Cerebellar nuclear complex (tissue), 1 donor: Measurements from ENCODE around the gene SLC13A4.
"Not testable (repeated sequence)": the region's sequence is repeated elsewhere in the genome, so short reads cannot be mapped to it uniquely, and the experiment has no call there.

Source experiments
- DNase-seq, 2 experiments: peaks; one replicate each; lab custom pipeline; 2025; lab: John Stamatoyannopoulos, UW

The SLC13A4 gene, protein sequence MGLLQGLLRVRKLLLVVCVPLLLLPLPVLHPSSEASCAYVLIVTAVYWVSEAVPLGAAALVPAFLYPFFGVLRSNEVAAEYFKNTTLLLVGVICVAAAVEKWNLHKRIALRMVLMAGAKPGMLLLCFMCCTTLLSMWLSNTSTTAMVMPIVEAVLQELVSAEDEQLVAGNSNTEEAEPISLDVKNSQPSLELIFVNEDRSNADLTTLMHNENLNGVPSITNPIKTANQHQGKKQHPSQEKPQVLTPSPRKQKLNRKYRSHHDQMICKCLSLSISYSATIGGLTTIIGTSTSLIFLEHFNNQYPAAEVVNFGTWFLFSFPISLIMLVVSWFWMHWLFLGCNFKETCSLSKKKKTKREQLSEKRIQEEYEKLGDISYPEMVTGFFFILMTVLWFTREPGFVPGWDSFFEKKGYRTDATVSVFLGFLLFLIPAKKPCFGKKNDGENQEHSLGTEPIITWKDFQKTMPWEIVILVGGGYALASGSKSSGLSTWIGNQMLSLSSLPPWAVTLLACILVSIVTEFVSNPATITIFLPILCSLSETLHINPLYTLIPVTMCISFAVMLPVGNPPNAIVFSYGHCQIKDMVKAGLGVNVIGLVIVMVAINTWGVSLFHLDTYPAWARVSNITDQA

DNA sequence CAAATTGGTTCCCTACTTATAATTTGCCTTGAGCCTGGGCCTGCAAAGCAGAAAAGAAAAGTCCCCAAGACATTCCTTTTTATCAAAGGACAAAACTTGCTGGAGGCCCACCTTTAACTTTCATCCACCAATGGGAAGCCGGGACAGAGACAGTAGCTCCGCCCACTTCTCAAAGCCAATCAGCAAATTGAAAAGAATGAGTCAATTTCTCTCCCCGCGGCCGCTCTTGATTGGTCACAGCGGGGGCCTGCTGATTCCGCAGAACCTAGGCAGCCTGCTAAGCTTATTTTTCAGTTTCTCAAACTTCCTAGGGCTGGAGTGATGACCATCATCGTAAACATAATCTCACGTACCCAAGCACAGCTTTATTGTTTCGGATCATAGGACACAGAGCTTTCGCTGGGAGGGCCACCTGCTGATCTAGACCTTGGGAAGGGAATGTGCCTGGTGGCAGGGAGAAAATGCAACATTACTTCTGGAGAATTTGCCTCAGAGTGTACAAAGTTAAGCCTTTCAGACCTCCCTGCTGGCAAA is at the start of gene SLC13A4:
TSS of gene SLC13A4 (minus strand) at position 51 of the 534 bp plus-strand sequence. CDS start 690 bp downstream, outside the sequence.
- no peak for DNase-seq

DNA sequence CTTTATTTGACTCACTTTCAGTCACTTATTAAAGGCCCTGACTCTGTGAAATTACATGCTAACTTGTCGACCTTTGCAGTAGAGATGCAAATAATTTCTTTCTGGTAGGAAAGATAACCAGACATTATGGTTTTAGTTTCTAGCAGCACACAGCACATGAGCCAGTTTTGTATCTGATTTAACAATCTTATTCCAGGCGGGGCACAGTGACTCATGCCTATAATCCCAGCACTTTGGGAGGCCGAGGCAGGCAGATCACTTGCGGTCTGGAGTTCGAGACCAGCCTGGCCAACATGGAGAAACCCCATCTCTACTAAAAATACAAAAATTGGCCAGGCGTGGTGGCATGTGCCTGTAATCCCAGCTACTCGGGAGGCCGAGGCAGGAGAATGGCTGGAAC is 47.9 kb upstream of the SLC13A4 start:
- DNase-seq = not testable (repeated sequence)

DNA sequence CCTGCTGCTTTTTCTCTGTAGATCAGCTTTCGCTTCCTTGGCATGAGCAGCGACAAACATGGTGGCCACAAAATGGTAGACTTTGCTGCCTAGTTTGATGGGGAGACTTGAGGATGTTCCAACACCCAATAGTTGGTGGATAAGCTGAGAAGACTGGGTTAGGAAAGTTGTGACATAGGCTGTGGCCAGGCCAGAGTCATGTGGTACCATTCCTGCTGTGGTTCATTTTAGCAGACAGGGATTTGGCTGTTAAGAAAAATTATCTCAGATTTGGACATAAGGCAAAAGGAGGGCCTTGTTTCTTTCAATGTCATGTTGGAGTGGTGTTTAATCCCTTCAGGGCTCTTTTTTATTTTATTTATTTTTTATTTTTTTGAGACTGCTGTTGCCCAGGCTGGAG is 47.2 kb upstream of the SLC13A4 start:
- DNase-seq = no peak

DNA sequence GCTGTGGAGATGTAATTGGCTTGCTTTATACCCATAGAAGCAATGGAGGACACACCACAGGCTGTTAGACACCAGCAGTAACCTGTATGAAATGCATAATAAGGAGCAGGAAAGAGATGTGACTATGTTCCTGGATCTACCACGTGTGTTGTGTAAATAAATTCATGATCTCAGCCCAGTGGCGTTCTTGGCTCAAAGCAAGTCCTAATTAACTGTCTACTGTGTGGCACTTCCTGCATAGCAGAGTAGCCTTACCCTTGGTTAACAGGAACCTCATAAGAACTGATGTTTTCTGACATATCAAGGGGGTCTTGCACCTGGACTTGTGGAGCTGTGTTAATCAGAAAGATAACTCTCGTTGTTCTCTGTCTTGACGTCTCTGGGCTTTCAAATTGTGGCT is 46.3 kb upstream of the SLC13A4 start:
- no peak for DNase-seq

DNA sequence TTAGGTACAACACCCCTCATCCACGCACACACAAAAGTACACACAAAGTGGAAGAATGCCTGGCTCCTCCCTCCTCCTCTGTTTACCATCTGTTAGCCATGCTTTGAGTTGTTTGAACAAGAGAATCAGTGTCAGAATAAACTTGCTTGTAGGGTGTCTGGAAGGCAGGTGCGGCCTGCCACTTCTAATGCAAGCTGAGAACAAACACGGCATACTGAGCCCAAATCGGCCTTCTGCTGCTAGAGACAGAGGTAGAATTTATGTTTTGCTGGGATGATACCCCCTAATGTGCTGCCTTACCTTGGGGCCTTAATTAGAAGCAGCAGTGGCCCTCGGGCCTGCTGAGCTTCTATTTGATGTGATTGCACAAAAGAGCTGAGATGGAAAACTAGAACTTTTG is 45.5 kb upstream of the SLC13A4 start:
- DNase-seq = no peak

DNA sequence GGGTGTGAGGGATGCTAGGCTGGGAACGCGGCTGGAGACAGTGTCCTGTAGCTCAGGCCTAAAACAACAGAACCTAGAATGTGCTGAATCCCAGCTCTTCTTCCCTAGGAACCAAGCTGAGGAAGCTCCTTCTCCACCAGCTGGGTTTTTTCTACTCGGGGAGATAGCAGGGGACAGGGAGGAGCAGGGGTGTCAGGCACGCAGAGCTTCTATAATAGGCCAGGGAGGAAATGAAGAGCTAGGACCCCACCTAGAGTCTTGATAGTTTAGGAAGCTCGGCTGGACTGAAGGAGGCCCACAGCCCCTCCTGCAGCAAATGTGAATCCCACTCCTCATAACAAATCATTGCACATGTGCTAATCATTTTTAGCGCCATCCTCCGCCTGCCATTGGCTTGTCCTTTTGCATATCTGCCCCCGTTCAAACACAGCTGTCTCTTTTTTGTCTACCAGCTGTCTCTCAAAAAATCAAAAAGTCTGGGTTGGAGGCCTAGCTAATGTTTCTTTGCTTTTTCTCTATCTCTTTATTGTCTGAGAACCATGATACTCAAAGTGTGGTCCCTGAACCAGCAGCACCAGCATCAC is 44.7 kb upstream of the SLC13A4 start:
- no peak for DNase-seq

DNA sequence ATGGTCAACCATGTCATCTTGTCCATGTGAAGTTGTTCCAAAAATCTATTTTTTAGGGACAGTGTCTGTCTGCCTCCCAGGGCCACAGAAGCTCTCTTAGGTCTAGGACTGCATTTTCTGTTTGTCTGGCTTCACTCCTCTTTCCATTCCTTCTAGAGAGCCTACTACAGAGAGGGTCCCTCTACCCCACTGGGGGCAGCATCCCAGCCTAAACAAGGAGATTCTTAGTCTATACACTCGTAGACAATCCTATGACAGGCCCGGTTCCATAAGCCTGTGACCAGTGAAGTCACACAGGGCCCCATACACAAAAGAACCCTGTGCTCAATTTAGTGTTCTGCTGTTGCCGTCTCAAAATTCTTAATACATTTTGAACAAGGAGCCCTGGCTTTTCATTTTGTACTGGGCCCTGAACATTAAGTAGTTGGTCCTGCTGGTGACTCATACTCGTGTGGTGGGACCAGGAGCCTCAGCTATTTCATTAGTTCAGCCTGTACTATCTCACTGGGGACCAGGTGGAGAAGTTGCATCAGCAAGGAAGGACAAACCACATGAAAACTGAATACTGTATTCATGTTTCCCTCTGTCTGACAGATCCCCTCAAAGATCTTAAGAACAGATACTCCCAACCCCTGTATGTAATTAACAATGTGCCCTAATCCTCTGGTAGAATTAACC is 44.1 kb upstream of the SLC13A4 start:
- DNase-seq = no peak

DNA sequence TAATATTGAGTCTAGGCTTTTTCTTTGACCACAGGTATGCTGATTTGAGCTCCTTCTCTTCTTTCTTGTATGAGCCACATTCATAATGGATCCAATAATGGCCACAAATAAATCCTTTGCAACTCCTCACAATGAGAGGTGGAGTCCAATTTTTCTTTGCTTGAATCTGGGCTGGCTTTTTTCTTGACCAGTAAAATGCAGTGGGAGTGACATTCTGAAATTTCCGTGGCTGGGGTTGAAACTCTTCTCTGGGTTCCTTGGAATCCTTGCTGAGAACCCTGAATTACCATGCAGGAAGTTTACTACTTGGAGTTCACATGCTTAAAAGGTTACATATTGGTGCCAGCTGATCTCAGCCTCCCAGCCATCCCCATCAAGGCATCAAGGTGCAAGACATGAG is 43.1 kb upstream of the SLC13A4 start:
- DNase-seq = no peak

DNA sequence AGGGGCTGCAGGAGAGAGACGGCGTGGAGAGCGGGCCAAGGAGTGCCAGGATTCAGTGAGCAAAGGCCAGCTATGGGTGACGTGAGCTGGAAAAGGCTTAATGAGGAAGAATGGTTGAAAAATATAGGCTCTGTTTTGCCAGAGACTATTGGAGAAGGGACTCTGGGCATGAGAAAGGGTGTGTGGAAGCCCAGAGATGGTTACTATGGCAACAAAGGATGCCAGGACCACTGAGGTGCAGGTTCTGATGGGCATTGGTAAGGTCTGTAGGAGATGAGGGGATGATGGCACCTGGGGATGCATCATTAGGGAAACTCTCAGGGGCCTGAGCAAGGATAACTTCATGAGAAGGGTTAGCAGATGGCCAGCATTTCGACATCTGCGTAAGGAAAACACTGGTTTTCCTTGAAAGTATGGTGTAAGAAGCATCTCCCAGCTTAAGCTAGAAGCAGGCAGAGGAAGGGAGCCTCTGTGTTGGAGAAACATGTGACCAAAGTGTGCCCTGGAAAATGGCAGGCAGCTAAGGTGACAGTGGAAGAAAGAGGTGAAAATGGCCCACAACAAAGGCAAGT is 42.2 kb upstream of the SLC13A4 start:
- no peak for DNase-seq

DNA sequence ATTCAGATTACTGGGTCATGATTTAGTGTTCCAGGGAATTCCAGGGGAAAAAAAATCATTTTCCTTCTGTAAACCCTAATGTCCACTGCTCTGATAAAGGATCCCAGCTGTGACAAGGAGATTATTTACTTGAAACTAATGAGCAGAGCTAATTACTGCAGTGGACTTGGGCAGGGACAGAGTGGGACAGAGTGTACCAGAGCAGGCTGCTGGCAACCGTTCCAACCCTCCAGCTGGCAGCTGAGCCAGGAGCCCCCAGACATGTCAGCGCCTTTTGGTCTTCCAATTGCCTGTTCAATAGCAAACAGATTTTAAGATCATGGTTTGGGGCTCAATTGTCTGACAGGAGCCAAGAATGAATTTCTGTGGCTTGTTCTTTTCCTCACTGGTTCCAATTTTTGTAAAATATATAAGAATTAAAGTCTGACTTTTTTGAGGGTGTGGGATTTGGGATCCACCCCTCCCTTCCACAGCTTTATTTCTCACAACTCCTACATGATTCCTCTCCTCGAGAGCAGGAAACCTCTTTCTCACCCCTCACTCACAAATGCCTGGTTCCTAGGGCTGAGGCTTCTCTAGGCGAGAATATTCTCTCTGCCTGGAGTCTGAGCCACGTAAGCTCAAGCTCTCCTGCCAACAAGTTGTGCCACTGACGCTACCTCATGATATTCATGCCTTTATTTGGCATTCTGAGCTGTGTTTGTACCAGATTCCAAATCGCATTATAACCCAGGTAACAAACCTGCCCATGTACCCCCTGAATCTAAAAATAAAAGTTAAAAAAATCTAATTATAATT is 41.2 kb upstream of the SLC13A4 start:
- DNase-seq = no peak

DNA sequence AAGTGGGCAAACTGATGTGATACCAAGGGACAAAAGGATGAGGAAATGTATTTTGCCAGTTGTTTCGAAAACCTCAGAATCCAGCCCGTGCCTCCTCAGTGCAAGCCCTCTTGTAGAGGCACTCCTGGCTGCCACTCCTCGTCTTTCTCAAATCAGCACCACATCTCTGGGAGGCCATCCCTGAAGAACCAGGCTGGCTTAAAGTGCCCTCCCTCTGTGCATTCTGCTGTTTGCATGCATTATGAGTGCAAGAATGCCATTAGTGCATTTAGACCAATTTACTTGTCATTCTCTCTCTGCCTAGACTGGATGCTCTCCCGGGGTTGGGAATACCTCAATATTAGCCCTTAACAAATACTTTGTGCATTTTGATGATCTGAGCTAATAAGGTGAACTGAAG is 40.5 kb upstream of the SLC13A4 start:
- no peak for DNase-seq

DNA sequence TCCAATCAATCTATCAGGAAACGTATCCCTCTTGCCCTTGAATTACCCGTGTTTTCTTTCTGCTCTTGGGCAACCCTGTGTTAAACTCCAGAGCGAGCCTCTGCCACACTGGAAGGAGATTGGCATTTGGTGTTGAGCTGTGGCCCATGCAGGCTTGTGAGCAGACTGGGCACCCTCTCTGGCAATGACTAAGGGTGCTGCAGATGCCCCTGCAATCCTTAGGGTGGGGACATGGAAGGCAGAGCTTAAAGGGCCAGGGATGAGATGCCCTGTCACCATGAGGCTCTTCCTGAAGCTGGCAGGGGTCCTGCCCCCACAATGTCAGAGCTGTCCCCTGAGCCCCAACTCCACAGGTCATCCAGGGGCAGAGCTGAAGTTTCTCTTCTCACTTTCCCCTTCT is 40.1 kb upstream of the SLC13A4 start:
- no peak for DNase-seq

DNA sequence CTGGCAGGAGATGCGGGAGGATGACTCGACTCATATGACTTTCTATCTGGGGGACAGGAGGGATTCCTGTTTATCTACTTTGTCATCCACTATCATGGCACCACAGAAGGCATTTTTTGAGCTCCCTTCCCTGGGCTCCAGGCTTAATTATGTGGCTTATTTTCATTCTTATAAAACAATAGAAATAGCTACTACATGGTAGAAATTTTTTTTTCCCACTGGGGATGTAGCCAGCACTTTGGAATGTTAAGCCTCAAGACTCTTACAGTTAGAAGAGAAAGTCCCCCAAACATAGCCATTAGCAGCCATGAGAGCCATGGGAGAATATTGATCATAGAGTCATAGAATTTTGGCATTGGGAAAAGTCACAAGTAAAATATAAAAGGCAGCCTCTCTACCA is 35.3 kb upstream of the SLC13A4 start:
- no peak for DNase-seq

DNA sequence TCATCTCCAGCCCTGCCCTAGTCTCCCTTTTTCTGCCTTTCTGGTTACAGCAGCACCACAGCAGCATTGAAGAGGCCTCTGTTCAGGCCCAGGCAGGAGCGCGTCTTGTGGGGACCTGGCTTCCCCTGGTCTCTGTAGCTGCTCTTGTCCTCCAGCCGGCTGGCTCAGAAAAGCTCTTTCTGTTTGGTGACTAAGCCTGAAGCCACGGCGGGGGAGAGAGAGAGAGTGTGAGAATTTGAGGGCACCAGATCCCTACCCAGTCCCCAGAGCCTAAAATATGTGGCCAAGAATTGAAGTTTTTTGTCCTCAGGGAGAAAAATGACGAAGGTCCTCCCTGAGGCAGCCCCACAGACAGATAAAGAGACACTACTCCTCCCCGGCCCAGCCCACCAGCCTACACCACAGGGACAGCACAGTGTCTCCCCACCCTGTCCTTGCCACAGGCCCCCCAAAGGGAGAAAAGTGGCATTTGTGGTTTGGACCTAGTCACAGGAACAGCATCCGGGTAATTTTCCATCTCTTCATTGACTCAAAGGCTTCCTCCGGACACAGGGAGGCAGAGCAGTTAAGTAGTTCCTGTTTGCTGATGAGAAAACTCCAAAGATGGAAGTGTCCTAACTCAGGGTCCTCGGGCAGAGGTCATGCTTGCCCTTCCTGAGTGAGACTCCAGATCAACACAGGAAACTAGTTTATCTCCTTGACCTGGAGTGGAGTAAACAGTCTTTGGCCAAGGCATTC is 33.9 kb upstream of the SLC13A4 start:
- DNase-seq = no peak

DNA sequence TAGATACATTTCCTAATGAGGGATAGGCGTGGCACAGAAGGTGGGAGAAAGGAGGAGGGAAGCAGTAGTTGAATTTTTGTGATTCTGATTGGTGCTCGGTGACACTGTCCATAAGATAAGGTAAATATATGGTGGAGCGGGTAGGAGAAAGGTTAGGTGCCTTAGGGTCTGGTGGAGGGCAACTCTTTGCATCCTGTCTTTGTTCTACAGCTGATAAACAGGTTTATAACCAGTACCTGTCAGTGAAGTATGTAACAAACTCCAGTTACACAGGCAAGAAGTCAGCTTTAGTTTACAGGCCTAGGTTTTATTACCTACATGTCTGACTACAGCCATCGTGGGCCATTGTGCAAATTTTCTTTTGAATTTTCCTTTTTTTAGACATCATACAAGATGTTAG is 31.5 kb upstream of the SLC13A4 start:
- no peak for DNase-seq

DNA sequence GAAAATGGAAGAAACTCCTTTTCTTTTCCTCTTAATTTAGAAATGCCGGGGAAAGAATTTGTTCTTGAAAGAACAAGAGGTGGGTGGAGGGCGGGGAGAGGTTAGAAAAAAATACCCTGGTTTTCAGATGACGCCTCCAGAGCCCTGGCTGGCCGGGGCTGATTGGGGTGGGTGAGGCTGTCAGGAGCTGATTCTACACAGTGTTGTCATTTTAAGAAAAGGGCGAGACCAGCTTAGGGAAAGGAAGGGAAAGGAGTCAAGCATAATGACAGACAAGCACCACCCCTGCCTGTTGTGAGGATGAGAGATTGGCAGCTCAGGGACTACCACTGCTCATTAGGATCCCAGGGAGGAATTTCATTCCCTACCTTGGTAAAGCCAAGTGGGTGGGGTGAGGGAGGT is 30.5 kb upstream of the SLC13A4 start:
- no peak for DNase-seq

DNA sequence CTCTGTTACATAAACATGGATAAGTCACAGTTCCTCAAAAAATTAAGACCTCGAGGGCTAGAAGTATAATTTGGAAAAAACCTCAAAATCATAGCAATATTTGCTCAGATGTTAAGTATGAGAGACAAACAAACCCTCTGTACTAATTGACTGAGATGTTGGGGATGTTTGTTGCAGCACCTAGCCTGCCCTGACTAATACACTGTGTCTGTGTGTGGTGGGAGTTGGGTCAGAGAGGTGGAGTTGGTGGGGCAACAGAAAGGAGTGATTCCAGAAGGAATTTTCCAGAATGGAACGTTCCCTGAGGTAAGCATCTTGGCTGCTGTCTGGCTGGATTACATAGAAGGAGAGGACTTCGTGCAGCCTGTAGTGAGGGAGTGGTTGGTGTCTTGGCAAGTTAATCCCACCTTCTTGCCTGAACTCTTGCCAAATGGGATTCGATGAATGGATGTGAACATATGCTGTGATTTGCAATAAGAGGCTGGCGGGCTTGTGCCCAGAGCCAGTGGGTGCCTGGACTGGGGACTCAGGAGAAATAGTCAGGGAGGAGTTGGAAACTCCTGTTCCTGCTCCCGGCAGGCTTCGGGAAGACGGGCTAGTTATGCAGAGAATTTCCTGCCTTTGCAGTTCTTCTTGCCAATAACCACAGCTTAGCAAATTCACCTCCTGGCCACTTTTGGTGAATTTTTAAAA is 29.9 kb upstream of the SLC13A4 start:
- no peak for DNase-seq

DNA sequence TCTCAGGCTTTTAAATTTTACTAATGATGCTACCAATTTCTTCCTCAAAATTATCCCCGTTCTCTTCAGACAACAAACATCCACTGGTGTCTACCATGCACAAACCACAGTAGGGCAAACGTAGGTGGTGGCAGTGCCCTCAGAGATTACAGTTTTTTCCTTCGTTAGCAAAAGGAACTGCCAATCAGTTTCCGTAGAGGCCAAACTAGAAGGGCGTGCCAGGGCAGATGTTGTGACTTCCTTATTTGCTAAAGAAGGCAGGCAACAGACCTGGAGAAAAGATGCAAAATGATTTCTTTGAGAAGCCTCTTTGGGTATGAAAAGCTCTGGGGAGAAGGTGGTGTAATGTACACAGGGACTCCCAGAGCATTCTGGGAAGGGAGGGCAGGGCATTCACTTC is 28.2 kb upstream of the SLC13A4 start:
- no peak for DNase-seq

DNA sequence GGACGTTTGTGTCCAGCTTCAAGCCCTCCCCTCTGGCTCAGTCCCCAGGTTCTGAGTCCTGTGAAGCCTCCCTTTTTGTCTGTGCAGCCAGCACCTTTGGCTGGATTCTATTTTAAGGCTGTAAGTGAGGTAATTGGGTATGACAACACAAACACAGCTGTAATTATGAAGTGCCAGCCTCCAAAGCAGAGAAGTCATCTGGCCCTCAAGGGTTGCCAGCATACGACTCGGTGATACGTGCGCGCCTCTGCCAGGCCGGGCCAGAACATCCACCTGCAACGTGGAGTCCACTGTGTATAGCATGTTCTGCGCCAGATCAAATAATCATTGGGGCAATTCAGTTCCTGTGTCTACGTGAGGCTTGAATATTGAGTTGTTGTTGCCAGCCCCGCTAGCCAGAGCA is 27.4 kb upstream of the SLC13A4 start:
- no peak for DNase-seq
